Measurements from ENCODE around the gene DISP2.
A peak's percentile ranks its signal among the peaks of the same experiment; 100 is the strongest.

Gene DISP2

GRCh38 chr15:40365624-40366456, 7.8 kb downstream of the DISP2 start:
- DNase-seq = no peak

- DNase-seq = no peak
Measured at GRCh38 chr15:40366457-40367370, 8.7 kb downstream of the DISP2 start.

- no peak for DNase-seq
Measured at GRCh38 chr15:40367371-40367685, 9.3 kb downstream of the DISP2 start.

- DNase-seq = peak; percentile 39
Measured at GRCh38 chr15:40367686-40368611, 9.9 kb downstream of the DISP2 start.

- DNase-seq = no peak
Measured at GRCh38 chr15:40368719-40369473, 10.9 kb downstream of the DISP2 start.

- no peak for DNase-seq
Measured at GRCh38 chr15:40369474-40369869, 11.5 kb downstream of the DISP2 start.

GRCh38 chr15:40369971-40370370, 12.0 kb downstream of the DISP2 start:
- no peak for DNase-seq

GRCh38 chr15:40372981-40373380, 15.0 kb downstream of the DISP2 start:
- no peak for DNase-seq

GRCh38 chr15:40377606-40378005, 19.6 kb downstream of the DISP2 start:
- DNase-seq = no peak

- no peak for DNase-seq
Measured at GRCh38 chr15:40379374-40379773, 21.4 kb downstream of the DISP2 start.

- peak; percentile 44 for DNase-seq
Measured at GRCh38 chr15:40379853-40380252, 21.8 kb downstream of the DISP2 start.

- no peak for DNase-seq
Measured at GRCh38 chr15:40380636-40381035, 22.6 kb downstream of the DISP2 start.

- no peak for DNase-seq
Measured at GRCh38 chr15:40381818-40382529, 24.0 kb downstream of the DISP2 start.

- peak; percentile 31 for DNase-seq
Measured at GRCh38 chr15:40382580-40383456, 24.8 kb downstream of the DISP2 start, which contains the start of gene KNSTRN. KNSTRN (plus strand) TSS chr15:40382721; CDS start chr15:40382836, 115 bp downstream.

GRCh38 chr15:40386480-40386879, 28.5 kb downstream of the DISP2 start:
- no peak for DNase-seq

GRCh38 chr15:40388941-40389823, 31.2 kb downstream of the DISP2 start:
- no peak for DNase-seq

- no peak for DNase-seq
Measured at GRCh38 chr15:40389824-40390595, 32.0 kb downstream of the DISP2 start.

All from GOT3 (cell line).